Measurements from ENCODE around the gene RREB1.
A peak's percentile ranks its signal among the peaks of the same experiment; 100 is the strongest.

RREB1 gene

GRCh38 chr6:7135755-7136154 lies 28.0 kb downstream of the RREB1 start:
- no peak for TF ChIP-seq CTCF (conservative IDR thresholded peaks at IDR 0.05)
- no peak overlapping the region for H3K27ac ChIP-seq

- peak overlapping the region; percentile 68 for H3K27ac ChIP-seq
- TF ChIP-seq CTCF (conservative IDR thresholded peaks at IDR 0.05): no peak
Observed at GRCh38 chr6:7136859-7137334, 29.1 kb downstream of the RREB1 start.

GRCh38 chr6:7137335-7138045 lies 29.7 kb downstream of the RREB1 start:
- no peak for TF ChIP-seq CTCF (conservative IDR thresholded peaks at IDR 0.05)
- H3K27ac ChIP-seq: peak overlapping the region; percentile 68

- peak overlapping the region; percentile 68 for H3K27ac ChIP-seq
- no peak for TF ChIP-seq CTCF (conservative IDR thresholded peaks at IDR 0.05)
Observed at GRCh38 chr6:7138046-7138531, 30.3 kb downstream of the RREB1 start.

GRCh38 chr6:7138921-7139358 lies 31.2 kb downstream of the RREB1 start:
- peak overlapping the region; percentile 68 for H3K27ac ChIP-seq
- TF ChIP-seq CTCF (conservative IDR thresholded peaks at IDR 0.05): no peak

GRCh38 chr6:7139835-7140470 lies 32.2 kb downstream of the RREB1 start:
- H3K27ac ChIP-seq: peak overlapping the region; percentile 68
- TF ChIP-seq CTCF (conservative IDR thresholded peaks at IDR 0.05): no peak

- peak overlapping the region; percentile 68 for H3K27ac ChIP-seq
- no peak for TF ChIP-seq CTCF (conservative IDR thresholded peaks at IDR 0.05)
Observed at GRCh38 chr6:7140631-7141378, 33.0 kb downstream of the RREB1 start.

Measured in VCaP (cell line).